Measurements from ENCODE around the gene HEG1.

DNA sequence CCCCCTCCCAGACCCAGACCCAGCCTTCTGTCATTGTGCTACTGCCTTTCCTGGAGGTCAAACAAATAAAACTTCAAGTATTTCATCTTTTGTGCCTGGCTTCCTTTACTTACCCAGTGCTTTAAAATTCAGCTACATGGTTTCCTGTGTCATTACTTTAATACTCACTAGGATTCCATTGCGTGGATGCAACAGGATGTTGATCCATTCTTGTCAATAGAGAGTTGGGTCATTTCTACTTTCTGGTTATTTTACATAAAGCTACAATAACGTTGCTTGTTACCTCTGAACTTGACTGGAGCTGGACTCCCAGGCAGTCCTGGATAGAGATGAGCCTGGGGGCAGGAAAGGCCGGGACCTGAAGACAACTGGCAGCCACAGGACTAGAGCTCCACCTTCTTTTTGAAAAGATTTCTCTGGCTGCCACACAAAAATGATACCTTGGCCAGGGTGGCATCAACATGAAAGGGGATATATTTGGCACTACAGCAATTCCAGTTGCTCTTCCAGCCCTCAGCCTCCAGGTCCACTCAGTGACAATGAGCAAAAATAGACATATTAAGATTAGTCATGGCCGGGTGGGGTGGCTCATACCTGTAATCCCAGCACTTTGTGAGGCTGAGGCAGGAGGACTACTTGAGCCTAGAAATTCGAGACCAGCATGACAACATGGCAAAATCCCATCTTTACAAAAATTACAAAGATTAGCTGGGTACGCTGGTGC, 23.3 kb upstream of the HEG1 start:
- TF ChIP-seq, protein P1, sequence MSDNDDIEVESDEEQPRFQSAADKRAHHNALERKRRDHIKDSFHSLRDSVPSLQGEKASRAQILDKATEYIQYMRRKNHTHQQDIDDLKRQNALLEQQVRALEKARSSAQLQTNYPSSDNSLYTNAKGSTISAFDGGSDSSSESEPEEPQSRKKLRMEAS (IDR thresholded peaks at IDR 0.05; ENCODE audit: insufficient read depth, insufficient read length) = no peak
- TF ChIP-seq POLR2A (IDR thresholded peaks at IDR 0.05; ENCODE audit: low read depth, low read length) (no peak), POLR2AphosphoS5 (IDR thresholded peaks at IDR 0.05; ENCODE audit: insufficient read depth, low read depth, low read length) (no peak), EZH2 (IDR thresholded peaks at IDR 0.05; ENCODE audit: borderline replicate concordance, low read depth, low read length, severe bottlenecking) (no peak), JUN (IDR thresholded peaks at IDR 0.05; ENCODE audit: borderline replicate concordance, insufficient read depth, insufficient read length, low read depth) (no peak), GATA2 (IDR thresholded peaks at IDR 0.05; ENCODE audit: insufficient read depth, insufficient read length, low read depth, low read length) (no peak)
- TF ChIP-seq, protein P2, sequence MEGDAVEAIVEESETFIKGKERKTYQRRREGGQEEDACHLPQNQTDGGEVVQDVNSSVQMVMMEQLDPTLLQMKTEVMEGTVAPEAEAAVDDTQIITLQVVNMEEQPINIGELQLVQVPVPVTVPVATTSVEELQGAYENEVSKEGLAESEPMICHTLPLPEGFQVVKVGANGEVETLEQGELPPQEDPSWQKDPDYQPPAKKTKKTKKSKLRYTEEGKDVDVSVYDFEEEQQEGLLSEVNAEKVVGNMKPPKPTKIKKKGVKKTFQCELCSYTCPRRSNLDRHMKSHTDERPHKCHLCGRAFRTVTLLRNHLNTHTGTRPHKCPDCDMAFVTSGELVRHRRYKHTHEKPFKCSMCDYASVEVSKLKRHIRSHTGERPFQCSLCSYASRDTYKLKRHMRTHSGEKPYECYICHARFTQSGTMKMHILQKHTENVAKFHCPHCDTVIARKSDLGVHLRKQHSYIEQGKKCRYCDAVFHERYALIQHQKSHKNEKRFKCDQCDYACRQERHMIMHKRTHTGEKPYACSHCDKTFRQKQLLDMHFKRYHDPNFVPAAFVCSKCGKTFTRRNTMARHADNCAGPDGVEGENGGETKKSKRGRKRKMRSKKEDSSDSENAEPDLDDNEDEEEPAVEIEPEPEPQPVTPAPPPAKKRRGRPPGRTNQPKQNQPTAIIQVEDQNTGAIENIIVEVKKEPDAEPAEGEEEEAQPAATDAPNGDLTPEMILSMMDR (IDR thresholded peaks at IDR 0.05; ENCODE audit: extremely low read depth in 1 of 2, insufficient read depth in 1 of 2, low read depth in 1 of 2, low read length in 2 of 2) = no peak
